Right forelimb (tissue), 1 donor: Measurements from ENCODE around the gene ENTPD3.
"Not testable (repeated sequence)": the region's sequence is repeated elsewhere in the genome, so short reads cannot be mapped to it uniquely, and the experiment has no call there.

Experiments
- DNase-seq: peaks from one replicate; pipeline ENCODE4 v3.0.0-alpha.2; 2018

ENTPD3 gene

GRCh38 chr3:40407611-40408010 is 20.6 kb downstream of the ENTPD3 start:
- DNase-seq: no peak

- DNase-seq: no peak
Observed at GRCh38 chr3:40414270-40414669, 27.3 kb downstream of the ENTPD3 start.

GRCh38 chr3:40417845-40418543 is 31.0 kb downstream of the ENTPD3 start:
- DNase-seq: no peak

DNA sequence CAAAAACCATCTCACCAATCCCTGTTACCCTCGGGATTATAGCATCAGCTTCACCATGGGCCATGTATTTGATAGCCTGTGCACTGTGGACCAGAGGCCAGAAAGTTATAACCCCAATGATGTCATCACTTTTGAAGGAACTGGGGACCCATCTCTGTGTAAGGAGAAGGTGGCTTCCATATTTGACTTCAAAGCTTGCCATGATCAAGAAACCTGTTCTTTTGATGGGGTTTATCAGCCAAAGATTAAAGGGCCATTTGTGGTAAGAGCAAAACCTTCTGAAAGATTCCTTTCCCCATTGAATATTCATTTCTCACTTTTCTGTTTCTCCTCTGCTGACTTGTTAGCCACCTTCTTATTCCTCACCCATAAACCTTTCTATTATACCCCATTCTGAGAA is 35.9 kb downstream of the ENTPD3 start:
- no peak for DNase-seq

- DNase-seq: no peak
Observed at GRCh38 chr3:40427045-40427669, 40.2 kb downstream of the ENTPD3 start.

DNA sequence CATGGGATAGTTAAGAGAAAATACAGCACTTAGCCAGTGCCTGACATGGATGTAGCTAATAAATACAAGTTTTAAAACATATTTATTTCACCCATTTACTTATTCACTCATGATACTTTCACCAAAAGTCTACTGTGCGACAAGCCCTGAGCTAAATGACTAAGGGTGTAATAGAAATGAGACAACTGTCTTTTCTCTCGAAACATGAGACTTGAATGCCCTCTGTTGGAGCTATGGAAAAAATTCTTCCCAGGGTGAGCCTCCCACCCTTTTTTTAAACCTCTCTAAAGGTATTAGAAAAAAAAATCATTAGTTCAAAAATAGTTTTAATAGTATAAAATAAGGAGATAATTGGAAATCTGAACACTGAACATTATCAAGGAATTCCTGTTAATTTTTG is 45.8 kb downstream of the ENTPD3 start:
- DNase-seq: no peak

DNA sequence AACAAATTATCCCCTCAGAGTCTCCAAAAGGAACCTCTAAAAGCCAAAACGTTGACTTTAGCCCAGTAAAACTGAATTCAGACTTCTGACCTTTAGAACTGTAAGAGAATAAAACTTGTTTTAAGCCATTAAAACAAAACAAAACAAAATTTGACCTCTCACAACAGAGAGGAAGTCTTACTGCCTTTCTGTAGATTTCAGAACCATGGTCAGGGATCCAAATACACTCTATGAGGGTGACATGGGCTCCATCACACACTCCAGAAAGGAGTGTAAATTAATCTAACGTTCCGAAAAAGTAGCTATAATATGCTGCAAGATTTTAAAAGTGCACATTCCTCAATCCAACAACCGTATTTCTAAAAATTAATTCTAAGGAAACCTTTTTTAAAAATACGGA is 50.9 kb downstream of the ENTPD3 start:
- DNase-seq: no peak

DNA sequence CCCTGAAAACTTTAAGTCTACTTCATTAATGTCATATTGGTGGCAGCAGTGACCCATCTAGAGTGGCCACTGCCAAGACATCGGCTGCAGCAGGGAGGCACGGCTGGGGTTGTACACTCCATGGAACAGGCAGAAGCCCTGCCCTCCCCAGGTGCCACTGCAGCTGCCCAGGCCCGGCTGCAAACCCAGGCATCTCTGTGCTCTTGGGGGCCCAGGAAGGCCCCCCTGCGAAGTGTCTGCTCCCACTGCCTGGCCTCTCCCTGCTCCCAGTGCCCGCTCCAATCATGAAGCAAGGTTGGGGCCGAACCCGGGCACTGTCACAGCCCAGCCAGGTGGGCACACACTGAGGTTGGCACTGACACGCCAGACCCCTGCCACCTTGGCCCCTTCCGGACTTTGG is 58.1 kb downstream of the ENTPD3 start:
- no peak for DNase-seq

DNA sequence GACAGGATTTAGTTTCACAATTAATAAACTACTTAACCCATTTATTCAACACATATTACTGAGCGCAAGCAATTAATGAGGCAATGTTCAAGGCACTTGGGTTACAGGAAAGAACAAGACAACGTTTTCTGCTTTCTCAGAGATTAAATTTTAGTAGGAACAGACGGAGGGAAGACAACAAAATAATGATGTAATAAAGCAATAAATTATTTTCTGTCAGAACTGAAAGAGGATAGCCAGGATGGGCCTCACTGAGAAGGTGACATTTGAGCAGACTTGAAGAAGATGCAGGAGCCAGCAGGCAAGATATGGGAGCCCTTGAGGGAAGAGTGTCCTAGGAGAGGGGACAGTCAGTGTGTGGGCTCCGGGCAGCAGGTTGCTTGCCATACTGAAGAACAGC is 58.9 kb downstream of the ENTPD3 start:
- DNase-seq: no peak

- DNase-seq: no peak
Observed at GRCh38 chr3:40450438-40450837, 63.5 kb downstream of the ENTPD3 start.

- no peak for DNase-seq
Observed at GRCh38 chr3:40451551-40451950, 64.6 kb downstream of the ENTPD3 start.

GRCh38 chr3:40452057-40452456 is 65.1 kb downstream of the ENTPD3 start:
- no peak for DNase-seq

- no peak for DNase-seq
Observed at GRCh38 chr3:40452562-40452875, 65.5 kb downstream of the ENTPD3 start.

DNA sequence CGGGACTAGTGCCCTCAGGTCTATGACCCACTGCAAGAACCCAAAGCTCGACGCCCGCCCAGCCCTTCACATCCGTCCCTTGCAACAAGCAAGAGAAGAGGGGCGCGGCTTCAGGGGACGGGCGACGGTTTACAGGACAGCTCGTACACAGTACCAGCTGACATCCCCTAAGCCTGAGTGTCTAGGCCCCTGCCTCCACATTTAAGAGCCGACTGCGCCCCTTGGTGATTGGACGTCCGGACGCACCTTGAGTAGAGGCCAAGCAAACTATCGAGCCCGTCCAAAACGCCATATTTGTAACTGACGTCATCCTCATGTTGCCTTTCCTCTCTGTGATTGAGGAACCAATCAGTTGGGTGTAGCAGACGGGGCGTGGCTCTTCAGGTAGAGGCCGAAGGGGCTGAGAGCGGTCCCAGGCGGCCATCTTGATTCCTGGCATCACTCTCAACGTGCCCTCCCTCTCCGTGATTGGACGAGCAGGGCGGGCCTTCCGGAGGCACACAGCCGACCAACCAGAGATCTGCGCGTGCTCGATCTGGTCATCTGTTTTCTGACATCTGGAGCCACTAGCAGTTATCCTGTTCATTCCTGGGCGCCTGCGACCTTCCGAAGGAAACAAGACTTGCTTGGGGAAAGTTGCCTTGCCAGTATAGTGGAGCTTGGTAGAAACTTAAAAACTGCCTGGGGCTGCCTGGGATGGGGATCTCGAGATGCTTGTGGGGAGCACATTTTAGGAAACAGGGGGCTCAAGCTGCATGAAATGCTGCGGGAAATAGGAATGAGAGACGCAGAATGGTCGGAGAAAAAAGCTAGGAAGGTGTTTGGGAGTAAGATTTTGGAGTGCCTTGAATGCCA is 66.1 kb downstream of the ENTPD3 start:
- peak; percentile 96 for DNase-seq

DNA sequence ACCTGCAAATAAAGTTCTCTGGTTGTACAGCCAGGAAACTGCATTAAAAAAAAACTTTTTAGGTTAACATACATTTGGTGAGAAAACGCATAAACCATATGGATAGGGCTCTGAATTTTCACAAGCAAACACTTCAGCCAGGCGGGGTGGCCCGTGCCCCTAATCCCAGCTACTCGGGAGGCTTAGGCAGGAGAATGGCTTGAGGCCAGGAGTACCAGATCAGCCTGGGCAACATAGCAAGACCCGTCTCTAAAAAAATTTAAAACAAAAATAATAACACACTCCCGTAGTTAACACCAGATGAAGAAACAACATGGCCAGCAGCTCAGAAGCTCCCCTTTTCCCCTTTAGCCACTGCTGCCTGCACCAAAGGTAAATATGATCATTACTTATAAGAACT is 66.9 kb downstream of the ENTPD3 start:
- no peak for DNase-seq

- DNase-seq: no peak
Observed at GRCh38 chr3:40455328-40455727, 68.3 kb downstream of the ENTPD3 start.

GRCh38 chr3:40456279-40456939 is 69.4 kb downstream of the ENTPD3 start:
- no peak for DNase-seq

DNA sequence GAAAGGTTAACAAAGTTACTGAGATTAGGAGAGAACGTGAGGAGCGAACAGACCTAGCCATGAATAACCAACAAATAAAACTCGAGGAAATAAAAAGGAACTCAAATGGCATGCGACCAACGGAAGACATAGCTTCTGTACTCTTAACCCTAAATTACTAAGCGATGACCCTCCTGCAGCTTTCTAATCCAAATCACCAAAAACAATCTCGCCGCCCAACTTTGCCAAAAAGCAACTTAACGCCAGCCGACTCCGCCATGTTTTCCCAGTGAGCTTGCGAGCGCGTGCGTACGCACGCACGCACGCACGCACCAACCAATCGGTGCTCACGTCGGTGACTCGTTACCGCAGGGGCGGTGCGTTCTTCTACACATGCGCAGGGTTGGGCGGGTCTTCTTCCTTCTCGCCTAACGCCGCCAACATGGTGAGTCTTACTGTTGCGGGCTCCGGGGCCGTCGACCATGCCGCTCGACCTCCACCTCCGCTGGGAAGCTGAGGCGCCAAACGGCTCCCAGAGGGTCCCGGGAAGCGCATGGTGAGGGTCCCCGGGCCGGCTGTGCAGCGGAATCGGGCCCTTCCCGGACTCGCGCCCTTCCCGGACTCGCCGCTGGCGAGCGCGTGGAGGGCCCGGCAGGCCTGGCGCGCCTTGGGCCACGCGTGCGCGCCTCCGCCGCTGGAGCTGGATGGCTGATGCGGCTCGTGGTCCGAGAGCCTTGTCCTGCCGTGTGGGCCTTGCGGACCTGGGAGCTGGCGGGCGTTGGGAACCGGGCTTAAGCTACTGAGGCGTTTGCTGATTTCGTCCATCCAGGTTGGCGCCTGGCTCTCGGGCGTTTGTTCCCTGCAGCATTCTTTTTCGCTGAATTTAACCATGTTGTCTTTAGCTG is 70.2 kb downstream of the ENTPD3 start, which contains the start of gene RPL14:
TSS of gene RPL14 (plus strand) at position 400 of the 884 bp plus-strand sequence. CDS start at position 533, 133 bp downstream.
- peak; percentile 95 for DNase-seq

- DNase-seq: no peak
Observed at GRCh38 chr3:40458473-40458872, 71.5 kb downstream of the ENTPD3 start.

DNA sequence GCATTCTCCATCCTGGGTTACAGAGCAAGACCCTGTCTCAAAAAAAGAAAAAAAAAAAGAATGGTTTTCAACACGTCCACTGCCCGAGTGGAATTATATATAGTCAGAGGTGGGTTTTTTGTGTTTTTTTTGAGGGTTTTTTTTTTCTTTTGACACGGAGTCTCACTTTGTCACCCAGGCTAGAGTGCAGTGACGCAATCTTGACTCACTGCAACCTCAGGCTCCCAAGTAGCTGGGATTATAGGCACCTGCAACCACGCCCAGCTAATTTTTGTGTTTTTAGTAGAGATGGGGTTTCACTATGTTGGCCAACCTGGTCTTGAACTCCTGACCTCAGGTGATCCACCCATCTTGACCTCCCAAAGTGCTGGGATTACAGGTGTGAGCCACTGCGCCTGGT is 73.5 kb downstream of the ENTPD3 start:
- not testable (repeated sequence) for DNase-seq

DNA sequence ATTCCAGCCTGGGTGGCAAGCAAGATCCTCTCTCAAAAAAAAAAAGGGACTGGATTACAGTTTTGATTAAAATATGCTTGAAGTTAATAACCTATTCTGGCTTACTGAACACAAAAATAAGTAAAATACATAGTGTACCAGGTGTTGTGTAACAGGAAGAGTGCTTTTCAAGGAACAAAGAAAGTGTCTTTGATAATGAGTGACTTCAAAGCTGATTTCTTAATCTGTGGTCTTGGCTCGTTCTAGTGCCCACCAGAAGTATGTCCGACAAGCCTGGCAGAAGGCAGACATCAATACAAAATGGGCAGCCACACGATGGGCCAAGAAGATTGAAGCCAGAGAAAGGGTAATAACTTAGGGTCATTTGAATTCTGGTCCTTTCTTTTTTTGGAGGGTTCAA is 74.2 kb downstream of the ENTPD3 start:
- no peak for DNase-seq

DNA sequence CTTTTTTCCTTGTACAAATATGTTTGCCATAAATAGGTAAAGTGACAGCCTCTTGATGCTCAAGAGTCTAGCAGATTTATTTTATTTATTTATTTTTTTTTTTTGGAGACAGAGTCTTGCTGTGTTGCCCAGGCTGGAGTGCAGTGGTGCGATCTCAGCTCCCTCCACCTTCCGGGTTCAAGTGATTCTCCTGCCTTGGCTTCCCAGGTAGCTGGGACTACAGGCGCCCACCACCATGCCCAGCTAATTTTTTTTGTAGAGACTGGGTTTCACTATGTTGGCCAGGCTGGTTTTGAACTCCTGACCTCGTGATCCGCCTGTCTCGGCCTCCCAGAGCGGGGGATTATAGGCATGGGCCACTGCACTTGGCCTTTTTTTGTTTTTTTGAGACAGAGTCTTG is 75.9 kb downstream of the ENTPD3 start:
- DNase-seq: not testable (repeated sequence)
